ENCODE measurements around the gene GALNT7.

GALNT7 gene

DNA sequence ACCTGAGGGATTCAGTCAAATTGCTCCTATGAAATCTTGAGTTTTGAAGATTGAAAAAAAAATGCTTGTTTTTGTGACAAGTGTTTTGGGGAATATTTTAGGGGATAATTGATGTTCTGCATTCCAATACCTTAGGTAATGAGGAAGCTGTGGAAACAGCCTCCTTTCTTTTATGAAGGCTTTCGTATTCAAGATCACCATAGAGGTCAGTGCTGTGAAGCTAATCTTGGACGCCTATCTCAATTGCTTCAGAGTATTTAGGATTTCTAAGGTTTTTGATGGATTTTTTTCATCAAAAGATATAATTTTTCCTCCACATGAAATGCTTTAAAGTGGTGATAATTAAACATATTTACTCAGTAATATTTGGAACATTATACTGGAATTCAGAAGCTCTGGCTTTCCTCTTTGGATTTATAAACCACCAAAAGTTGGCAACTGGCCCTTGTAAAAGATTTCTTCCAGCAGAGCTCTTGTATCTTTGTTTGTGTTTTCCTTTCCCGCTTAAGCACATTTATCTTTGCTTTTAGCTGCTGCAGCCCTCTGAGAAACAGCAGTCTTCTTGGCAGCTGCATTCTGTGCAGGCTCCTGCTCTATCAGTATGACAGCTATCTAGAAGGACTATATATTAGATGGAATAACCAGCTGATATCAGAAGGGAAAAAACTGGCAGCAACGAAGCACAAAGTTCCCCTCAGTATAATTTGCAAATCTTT is 101.9 kb downstream of the GALNT7 start:
- DNase-seq, result no peak

DNA sequence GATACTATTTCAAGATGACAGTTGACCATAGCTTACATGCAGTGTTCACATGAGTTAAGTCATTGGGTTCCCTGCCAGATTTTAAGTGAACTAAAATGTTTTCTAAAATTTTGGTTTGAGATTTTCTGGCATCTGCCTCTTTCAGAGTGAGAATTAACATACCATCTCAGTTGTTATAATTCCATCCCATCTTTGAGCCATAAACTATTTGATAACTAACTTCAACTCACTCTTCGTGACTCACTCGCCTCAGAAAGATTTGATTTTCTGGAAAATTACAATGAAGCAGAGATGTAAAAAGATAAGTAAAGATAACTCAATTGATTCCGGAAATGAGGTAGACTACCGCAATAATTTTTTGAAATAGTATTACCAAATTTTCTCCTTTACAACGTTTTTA is 103.7 kb downstream of the GALNT7 start:
- no peak for DNase-seq

DNA sequence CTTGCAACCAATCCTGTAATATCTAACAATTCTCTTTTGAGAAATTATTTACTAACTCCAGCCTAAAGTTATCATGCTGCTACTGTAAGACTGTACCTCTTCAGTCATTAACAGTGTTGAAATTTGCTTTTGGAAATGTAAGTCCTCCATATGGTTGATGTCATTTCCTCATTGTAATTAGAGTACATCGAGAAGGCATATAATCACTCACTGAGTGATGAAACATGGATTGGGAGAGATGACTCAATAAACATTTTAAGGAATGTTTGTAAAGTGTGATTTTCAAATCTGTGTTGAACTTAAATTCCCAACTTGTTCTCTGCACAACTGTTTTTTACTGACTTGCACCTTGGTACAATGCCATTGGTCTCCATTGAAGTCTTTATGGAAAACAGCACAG is 104.4 kb downstream of the GALNT7 start:
- no peak for DNase-seq

DNA sequence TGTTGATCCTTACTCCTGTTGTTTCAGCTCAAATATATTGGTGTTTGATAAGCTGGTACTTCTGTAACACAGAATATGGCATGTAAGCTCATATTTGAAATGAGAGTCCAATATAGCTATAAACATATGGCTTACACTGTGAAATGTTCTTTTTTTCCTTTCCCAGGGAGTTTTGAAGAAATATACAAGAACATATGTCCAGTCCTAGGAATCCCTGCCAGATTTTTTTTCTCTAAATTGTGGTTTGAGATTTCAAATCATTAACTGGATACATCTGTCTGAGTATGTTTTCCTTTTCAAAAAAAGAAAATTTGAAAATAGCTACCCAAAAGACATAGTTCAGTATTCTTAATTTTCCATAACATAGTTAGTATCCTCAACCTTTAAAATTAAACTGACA is 105.3 kb downstream of the GALNT7 start:
- DNase-seq, result no peak

DNA sequence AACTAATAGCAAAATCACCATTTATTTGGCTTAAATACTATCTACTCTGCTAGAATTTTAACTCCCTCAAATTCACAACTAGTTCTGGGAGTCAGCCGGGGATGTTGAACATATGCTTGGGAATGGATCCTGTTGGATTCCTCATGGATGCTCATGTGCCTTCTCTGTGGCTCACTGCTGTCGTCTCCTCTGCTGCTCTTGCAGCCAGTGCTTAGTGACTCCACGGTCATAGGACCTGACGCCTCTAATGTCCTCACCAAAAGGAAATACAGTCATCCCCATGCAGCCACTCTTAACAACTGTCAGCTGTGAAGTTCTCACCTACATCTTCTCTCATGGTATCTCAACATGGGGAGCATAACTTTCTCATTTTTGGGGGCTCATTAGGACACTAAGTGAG is 106.1 kb downstream of the GALNT7 start:
- DNase-seq, result no peak

DNA sequence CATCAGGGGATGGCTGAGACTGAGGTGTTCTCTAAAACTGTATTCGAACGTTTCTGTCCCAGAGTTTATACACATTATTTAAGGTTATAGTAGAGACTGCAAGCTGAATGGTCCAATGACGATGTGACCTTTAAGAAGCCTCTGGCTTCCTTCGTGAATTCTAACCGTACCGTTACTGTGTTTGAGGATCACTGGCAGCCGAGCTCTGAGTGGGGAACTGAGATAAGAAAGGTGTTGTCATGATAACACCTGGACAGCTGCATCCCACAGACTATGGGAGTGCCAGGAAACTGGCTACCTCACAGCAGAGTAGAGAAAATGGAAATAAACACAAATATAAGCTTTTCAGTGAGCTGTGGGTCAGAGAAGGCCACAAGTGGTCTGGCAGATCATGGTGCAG is 106.5 kb downstream of the GALNT7 start:
- DNase-seq, result no peak

DNA sequence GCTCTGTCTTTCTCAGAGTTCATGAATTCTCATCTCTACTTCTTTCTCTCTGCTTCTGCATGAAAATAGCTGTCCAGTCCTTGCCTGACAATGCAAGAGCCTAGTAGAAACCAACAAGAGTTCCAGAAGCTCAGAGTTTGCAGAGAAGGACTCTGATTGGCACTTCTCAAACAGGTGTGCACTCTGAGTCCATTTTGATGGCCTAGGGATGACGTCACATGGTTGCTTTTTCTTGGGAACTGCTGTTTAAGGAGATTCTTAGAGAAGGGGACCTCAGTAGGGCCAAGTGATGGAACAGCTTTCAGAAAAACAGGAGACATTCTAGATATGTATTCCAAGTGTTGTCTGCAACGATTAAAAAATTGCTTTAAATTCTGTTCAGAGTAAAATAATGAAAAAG is 108.7 kb downstream of the GALNT7 start:
- DNase-seq, result no peak

DNA sequence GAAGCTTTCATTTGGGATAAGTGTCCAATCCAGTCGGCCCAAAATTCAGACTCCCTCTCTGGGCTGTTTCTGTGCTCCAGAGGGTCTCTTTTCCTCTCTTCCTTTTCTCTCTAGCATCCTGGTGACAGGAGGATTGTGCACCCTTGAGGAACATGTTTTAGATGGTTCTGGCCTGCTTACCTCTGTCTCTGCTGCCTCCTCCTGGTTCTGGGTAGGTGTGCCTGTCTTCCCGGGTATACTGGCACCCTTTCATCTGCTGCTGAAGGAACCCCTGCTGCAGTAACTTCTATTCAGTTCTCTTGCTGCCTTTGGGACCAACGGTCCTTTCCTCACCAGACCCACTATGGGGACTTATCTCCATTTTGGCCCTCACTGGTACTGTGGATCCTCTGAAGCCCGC is 112.4 kb downstream of the GALNT7 start:
- no peak for DNase-seq

DNA sequence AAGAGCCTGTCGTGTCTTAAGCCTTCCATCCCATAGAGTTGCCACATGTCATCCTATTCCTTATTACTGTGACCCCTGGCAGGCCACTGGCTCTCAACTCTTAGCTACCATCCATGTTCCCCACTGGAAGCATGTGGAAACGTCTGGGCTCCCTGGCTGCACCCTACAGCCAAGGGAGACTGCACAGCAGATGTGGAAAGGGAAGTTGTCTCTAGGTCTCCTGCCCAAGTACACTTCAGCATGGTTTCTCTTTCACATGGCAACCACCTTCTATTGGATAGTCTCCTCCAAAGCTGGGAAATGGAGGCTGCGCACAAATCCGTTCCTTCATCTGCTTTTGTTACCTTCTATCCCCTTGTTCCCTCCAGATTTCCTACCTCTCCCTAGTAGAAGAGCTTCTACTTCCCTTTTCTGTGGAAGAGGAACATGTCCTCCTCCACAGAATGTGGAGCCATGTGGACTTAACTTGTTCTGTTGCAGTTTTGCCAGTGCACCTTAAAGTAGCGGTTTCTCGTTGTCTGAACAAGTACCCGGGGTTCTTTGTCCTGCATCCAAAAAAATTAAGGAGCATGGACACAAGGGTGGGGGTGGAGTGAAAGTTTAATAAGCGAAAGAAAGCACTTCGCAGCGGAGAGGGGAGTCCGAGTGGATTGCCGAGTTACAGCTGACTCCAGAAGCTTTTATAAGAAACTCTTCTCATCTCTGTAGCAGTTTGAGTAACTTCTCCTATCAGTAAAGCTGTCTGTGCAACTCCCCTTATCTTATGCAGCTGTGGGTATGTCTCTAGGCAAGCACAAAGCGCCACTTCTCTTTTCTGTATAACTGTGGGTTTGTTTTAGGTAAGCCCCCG is 113.0 kb downstream of the GALNT7 start:
- no peak for DNase-seq

DNA sequence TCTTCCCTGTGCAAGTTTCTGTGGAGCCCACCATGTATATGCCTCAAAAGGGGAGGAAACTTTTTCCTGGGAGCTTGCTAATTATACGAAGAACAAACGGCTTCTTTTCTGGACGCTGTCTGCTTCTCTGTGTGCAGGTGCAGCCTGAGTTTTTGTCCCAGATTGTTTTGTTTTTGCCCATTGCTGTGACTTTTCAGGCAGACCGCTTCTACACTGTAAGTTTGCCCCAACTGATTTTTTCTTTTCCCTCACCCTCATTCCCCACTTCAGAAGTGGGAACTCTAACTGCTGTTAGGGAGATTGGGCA is 113.6 kb downstream of the GALNT7 start:
- DNase-seq, result no peak

DNA sequence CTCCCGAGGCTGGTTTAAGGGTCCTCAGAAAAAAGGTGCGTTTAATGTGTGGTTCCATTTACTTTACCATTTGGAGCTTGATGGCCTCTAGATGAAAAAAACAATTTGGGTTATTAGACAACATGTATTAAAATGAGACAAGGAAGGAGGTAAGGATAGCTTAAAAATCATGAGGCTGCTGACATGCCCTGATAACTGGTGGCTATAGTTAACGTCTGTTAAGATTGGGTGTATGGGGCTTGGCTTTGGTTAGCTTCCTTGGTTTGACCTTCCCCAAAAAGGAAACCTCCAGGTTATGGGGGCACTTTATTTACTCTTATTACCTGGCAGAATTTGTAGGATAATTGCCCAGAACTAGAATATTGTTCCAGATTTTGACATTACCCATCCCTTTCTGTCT is 114.0 kb downstream of the GALNT7 start:
- DNase-seq, result no peak

DNA sequence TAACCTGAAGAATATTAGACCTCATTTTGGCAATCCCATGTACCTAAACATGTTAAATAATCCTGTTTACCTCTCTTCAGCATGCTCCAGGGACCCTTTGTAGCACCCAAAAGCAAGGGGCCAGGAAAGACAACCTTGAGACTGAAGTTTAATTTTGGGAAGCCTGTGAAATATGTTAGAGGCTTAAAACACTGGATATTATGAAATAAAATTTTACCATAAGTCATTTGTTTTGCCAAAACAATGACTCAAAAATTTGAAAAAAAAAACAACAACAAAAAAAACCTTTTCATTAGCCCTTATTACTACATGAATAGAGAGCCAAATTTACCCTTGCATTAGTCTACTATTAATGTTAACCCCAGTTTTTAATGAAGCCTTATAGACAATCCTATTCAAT is 115.9 kb downstream of the GALNT7 start:
- DNase-seq, result no peak

DNA sequence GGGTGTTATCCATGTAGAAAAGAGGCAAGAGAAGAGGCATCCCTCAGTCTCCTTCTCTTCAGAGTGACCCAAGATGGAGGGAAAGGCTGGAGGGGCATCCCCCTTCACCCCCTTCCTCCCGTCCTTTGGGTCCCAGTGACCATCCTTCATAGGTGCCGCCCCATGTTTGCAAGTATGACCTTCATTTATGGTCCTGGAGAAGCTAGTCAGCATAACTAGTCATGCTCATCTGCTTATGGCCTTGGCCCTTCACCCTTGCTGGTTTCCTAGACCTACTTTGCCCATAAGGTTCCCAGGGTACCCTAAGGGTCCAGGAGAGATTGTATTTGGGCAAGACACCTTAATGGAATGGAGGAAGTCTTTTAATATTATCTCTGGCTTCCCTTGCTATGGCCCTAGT is 118.9 kb downstream of the GALNT7 start:
- DNase-seq, result no peak

DNA sequence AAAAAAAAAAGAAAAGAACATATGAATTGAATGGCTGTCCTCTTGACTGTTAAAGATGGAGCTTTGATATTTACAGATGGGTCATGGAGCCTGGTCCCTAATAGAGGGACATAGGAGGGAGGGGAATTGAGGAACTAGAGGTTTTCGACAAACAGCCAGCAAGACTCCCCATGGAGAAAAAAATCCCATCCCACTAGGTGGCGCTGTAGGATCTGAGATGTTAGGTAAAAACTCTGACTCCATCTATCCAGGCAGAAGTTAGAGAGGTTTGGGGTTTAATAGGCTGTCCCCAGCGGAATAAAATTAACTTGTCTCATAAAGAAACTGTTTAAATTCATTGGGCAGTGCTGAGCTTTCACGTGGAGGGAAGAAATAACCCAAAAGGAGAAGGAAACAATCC is 119.7 kb downstream of the GALNT7 start:
- DNase-seq, result peak; percentile 0 to 7

DNA sequence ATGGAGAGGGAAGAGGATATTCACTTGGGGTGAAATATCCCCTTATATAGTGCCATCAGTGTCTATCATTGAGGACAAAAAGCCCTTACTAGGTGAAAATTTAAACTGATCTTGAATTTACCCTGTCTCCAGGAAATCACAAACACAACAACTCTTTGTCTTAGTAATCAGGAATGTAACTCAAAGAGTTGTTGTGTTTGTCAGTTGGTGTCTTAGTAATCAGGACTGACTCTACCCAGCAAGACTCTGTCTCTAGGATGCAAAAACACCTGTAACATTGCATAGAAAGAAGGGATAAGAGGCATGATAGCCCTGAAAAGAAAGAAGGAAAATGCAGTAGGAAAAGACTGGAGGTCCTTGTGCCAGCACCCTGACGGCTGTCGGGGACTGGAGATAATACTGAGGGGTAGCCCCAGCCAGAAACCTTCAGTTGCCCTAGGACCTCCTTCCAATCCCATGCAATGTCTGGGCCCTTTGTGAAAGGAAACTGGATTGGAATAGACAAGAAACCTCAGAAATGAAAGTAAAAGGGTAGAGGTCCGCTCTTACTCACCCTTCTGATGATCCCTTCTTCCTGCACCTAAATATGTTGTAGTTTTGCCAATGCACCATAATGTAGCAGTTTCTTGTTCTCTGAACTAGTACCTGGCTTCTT is 120.2 kb downstream of the GALNT7 start:
- DNase-seq, result peak in 1 of 2 experiments; percentile 7

DNA sequence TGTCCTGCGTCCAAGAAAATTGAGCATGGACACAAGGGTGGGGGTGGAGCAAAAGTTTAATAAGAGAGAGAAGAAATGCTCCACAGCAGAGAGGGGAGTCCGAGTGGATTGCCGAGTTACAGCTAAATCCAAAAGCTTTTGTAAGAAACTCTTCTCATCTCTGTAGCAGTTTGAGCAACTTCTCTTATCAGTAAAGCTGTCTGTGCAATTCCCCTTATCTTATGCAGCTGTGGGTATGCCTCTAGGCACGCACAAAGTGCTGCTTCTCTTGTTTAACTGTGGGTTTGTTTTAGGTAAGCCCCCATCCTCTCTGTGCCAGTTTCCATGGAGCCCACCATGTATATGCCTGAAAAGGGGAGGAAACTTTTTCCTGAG is 120.7 kb downstream of the GALNT7 start:
- no peak for DNase-seq

DNA sequence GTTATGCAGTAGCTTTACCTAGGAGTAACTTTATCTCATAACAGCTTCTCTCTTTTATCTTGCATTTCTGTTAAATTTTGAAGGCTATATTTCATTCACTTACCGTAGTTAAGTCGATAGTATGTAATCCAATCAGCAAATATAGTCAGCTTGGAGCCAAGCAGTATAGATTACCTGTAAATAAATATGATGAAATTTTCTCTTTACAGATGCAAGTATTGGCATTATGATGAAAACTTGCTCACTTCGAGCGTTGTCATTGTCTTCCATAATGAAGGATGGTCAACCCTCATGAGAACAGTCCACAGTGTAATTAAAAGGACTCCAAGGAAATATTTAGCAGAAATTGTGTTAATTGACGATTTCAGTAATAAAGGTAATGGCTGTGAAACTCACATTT is 123.3 kb downstream of the GALNT7 start:
- DNase-seq, result no peak

DNA sequence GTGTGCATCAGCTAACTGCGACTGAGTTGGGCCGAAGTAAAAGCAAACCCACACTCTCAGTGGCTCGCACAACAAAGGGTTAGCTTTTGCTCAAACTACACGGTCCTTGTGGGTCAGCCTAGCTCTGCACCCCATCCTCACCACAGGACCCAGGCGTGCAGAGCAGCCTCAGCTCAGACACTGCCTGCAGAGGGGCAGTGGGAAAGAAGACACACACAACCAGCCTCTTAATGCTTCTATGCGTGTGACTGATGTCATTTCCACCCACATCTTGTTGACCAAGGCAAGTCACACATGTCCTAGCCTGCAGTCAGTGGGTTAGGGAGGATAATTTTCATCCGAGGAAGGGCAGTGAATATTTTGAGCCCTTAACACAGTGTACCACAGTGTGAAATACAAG is 125.1 kb downstream of the GALNT7 start:
- no peak for DNase-seq

DNA sequence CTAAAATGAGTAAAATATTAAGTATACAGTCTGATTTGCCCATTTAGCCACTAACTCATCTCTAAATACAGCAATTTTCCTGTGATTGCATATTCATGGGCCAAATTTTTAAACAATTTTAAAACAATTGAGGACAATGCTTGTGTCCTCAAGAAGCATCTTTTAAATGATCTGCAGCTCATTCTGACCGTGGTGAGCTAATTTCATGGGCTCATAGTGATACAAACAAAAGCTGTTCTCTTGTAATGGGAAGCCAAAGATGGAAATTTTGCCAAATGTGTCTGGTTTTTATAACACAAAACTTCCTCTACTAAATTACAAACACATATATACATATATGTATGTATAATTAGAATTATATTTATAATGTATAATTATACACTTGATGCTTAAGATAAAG is 125.8 kb downstream of the GALNT7 start:
- no peak for DNase-seq

DNA sequence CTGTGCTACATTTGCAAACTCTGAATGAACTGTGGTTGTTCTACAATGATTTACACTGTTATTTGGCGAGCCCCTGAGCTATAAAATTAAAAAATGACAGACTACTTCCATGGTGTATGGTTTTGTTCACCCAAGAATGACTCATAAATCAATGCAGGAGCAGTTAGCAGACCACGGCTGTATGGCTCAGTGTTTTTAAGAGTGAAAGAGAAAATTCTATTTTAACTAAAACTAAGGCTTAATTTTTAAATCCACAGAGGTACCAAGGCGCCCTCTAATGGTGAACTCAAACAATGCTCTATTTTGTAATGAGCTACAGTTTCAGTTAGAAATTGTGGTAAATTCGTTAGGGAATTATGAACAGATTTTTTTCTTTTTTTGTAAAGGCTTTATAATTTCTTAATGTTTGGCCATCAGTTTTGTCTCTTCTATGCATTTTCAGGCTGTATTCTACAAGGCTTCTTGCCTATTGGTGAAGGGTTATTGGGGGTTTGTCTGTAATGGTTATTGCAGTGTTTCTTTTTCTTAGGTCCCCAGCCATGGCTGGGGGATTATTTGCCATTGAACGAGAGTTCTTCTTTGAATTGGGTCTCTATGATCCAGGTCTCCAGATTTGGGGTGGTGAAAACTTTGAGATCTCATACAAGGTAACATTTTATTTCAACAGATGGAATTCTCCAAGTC is 133.0 kb downstream of the GALNT7 start:
- peak in 1 of 2 experiments; percentile 2 for DNase-seq

DNA sequence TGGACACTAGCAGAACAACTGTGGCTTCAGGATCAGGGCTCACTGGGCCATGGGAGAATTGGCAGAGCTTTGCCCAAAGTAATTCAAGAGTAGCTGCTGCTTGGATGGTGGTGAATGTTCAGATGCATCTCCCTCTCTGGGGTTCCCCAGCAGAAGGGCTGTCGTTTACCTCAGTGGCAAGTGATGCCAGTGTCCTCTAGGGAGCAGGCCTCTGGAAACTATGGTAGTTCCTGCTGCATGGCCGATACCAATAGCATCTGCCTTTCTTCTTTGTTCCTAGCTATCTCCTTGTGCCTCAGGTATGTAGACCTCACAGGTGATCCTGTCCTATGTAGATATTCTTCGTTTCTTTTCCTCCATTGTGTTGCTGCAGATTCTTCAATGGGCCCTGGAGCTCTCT is 139.2 kb downstream of the GALNT7 start:
- no peak for DNase-seq

DNA sequence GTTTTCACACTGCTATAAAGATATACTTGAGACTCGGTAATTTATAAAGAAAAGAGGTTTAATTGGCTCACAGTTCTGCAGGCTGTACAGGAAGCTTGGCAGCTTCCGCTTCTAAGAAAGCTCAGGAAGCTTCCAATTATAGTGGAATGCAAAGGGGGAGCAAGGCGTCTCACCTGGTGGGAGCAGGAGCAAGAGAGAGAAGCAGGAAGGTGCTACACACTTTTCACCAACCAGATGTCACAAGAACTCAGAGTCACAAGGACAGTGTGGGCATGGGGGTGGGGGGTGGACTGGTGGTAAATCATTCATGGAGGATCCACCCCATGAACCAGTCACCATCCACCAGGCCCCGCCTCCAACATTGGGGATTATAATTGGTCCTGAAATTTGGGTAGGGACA is 142.8 kb downstream of the GALNT7 start:
- DNase-seq, result no peak

DNA sequence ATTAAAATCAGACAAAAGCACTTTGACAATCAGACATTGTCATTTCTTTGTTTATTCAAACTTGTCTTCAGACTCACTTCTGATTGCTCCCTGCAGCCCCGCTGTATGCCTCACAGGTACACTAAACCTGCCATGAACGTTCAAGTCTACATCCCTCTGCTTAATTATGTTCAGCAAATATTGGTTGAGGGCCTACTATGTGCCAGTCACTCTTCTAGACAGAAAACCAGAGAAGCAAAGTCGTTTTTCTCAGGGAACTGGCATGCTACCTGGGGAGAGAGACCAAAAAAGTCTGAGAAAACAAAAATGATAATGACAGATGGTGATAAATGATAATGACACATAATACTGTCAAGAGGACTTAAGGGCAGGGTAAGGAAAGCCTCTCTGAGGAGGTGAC is 146.1 kb downstream of the GALNT7 start:
- no peak for DNase-seq

DNA sequence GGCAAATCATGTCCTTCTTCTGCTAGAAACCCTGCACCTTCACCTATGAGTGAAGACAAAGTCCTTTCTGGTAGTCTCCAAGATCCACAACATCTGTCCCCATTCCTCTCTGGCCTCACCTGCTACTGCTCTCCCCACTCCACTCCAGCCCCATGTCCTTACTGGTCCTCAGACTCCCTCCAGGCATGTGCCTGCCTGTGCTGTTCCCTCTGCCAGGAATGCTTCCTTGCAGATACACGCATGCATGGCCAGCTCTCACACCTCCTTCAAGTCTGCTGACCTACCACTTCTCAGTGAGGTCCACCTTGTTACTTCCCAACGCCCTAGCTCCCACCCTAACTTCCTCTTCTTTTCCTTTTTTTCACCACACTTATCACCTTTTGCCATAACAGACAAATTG is 147.4 kb downstream of the GALNT7 start:
- DNase-seq, result no peak
